Fibroblast of lung (primary cell): Measurements from ENCODE around the gene LSM12.
"Not testable (repeated sequence)": the region's sequence is repeated elsewhere in the genome, so short reads cannot be mapped to it uniquely, and the experiment has no call there.

Experiments
- CTCF ChIP-seq, 2 donors: IDR thresholded peaks in 1 of 2; conservative IDR thresholded peaks in 1 of 2; 1 replicate in 1 of 2; 2 replicates in 1 of 2; pipeline ENCODE4 v1.5.1; 2011 to 2012; ENCODE audit warnings: low read length in 2 of 2, control low read depth in 1 of 2, inconsistent platforms in 1 of 2, low read depth in 1 of 2, mild to moderate bottlenecking in 1 of 2
- EZH2 ChIP-seq: IDR thresholded peaks from 2 replicates; pipeline ENCODE4 v1.5.1; 2012; ENCODE audit warnings: low read length, control low read depth, mild to moderate bottlenecking; ENCODE audit errors: missing control alignments

- TF ChIP-seq CTCF (conservative IDR thresholded peaks at IDR 0.05 in 1 of 2, IDR thresholded peaks at IDR 0.05 in 1 of 2; ENCODE audit: low read depth in 1 of 2, low read length in 2 of 2); EZH2: not testable (repeated sequence)
Measured at GRCh38 chr17:44021227-44021626, 45.2 kb downstream of the LSM12 start.
